Upper lobe of left lung (tissue), 4 donors: ENCODE data around the gene MYEOV.

Experiments
- CTCF ChIP-seq, 6 experiments: fragments of 450-650 bp in 4 of 6; fragments of 200-600 bp in 2 of 6; sonication (generic) in 2 of 6; IDR thresholded peaks; one replicate each; pipeline ENCODE4 v1.5.1; 2016 to 2019; ENCODE audit warnings: antibody characterized with exemption in 6 of 6
- EP300 ChIP-seq, 4 donors: sonication (generic); formaldehyde crosslinking; IDR thresholded peaks; one replicate each; pipeline ENCODE4 v1.5.1; 2017; ENCODE audit warnings: antibody characterized with exemption in 4 of 4, control low read depth in 2 of 4
- POLR2A ChIP-seq, 4 donors: fragments of 450-650 bp; IDR thresholded peaks; one replicate each; pipeline ENCODE4 v1.5.1; 2016 to 2017; ENCODE audit warnings: antibody characterized with exemption in 4 of 4, mild to moderate bottlenecking in 2 of 4
- POLR2AphosphoS5 ChIP-seq, 2 donors: sonication (generic); formaldehyde crosslinking; IDR thresholded peaks; one replicate each; pipeline ENCODE4 v1.5.1; 2017; ENCODE audit warnings: antibody characterized with exemption in 2 of 2

DNA sequence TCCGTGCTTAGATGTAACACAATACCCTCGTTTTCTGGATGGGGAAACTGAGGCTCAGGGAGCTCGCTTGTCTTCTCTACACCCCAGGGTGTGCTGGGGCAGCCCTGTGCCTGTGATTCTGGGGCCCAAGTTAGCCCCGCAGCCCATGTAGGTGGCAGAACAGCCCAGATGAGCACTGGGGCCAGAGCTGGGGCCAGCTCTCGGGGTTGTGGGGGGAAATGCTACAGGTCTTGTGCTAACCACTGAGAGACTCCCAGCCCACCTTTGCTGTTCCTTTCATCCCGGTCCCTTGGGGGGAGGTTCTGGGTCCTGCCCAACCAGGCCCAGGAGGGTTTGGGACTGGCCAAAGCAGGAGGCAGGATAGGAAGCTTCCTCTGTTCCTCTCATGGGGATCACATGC, 13.5 kb downstream of the MYEOV start:
- TF ChIP-seq POLR2AphosphoS5 (IDR thresholded peaks at IDR 0.05) (no peak), POLR2A (IDR thresholded peaks at IDR 0.05) (no peak), CTCF (IDR thresholded peaks at IDR 0.05) (no peak), EP300 (IDR thresholded peaks at IDR 0.05) (no peak)
